ENCODE data around the gene TIRAP. TPM values are rescaled to one million over a fixed set of nuclear protein-coding genes. Genes with fewer than 3 reads are reported as not detected.

The TIRAP gene
- total and polyA plus RNA-seq, 9 of the 15 experiments (the other 6 are each of a cell fraction or from before 2014, with no cell fraction given): 0.60 to 8.7 (median 3.7) TPM

DNA sequence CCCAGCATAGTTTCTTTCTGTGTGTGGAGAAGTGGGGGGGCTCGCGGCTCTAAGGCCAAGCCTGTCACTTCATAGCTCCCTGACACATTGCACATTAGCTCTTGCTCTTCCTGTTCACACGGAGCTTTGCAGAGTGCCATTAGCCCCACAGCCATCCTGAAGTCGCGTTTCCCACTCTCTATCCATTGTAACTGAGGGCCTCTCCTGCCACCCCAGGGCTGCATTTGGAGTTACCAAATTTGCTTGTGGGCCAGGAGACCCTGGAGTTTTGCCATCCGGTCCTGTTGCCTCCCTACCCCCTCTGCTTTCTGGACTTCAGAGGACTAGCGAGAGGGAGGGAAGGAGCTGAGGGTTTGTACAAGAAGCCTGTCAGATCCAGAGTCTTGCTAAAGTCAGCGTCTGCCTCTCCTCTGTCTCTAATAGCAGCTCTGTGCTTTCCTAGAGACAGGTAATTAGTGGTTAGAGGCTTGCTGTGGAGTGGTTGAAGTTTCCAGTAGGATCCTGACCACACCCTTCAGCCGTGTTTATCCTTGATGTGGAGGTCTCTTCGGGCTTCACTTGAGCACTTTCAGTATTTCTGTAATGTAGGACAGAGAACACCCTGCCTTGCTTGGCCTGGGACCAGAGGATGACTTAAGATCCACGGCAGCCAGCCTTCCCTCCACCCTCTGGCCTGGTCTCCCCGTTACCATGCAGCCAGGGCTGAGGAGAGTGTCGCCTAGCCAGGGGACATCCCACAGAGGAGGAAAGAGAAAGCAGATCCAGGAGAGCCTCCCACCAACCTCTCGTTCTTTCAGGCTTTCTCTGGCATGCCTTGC, 35.1 kb downstream of the TIRAP start:
- Histone ChIP-seq H3K36me3 (ENCODE audit: control insufficient read depth, insufficient read depth, low read length) (no peaks in the 10 kb centered on the region), H3K4me3 (no peak overlapping the region), H3K27me3 (ENCODE audit: control insufficient read depth in 2 of 2, insufficient read depth in 2 of 2, low read length in 2 of 2) (no peaks in the 10 kb centered on the region), H3K9ac (ENCODE audit: insufficient read depth in 1 of 2, low read depth in 2 of 2, low read length in 2 of 2) (0 out of 4 replicates have a peak overlapping the region, but pooled peaks of 1 of the 2 experiments have one; percentile 3), H3K27ac (ENCODE audit: extremely low read depth, low read depth, low read length) (no peak overlapping the region), H3K4me1 (replicated peaks in 1 of 2; ENCODE audit: control insufficient read depth in 2 of 2, insufficient read depth in 2 of 2, low read length in 2 of 2) (no peaks in the 10 kb centered on the region; a peak in 2 of 5 replicates), H3K79me2 (ENCODE audit: control insufficient read depth, insufficient read depth, low read length) (no peaks in the 10 kb centered on the region), H4K20me1 (replicated peaks; ENCODE audit: control insufficient read depth, insufficient read depth, low read length) (peaks cover 3% of the 10 kb centered on the region; the same call in 1 of the 2 replicates), H3K9me1 (ENCODE audit: control insufficient read depth, insufficient read depth, low read length) (no peaks in the 10 kb centered on the region), H2AFZ (ENCODE audit: low read depth, low read length) (no peak overlapping the region), H3K9me3 (replicated peaks; ENCODE audit: control insufficient read depth, insufficient read depth, low read depth, low read length) (no peaks in the 10 kb centered on the region), H3K4me2 (ENCODE audit: insufficient read depth, low read length) (no peak overlapping the region)
- no peak for DNase-seq (ENCODE audit: extremely low read depth in 1 of 4, low spot score in 3 of 4)
- ChIA-PET CTCF (ENCODE audit: low intra/inter-chr PET ratio) (no interaction called here), POLR2A (interaction anchor here (1.5 kb wide), 2 partner anchors 10 to 102 kb away, joined by 3 to 5 read pairs; no protein-coding TSS in a partner anchor)
- FAIRE-seq: no peak
- no TSS peak for BruUV-seq (replicated peaks)
- ATAC-seq: peak; percentile 30; the same call in 2 of the 3 replicates
- in situ Hi-C loops (cut with MboI): loop anchor here (25.0 kb wide), 2 partner anchors 94 to 669 kb away; no protein-coding TSS in a partner anchor
- intact Hi-C loops (cut with micrococcal nuclease): no loop called here
- TF ChIP-seq, protein P1, sequence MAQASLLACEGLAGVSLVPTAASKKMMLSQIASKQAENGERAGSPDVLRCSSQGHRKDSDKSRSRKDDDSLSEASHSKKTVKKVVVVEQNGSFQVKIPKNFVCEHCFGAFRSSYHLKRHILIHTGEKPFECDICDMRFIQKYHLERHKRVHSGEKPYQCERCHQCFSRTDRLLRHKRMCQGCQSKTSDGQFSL (CRISPR knock-in tag; IDR thresholded peaks at IDR 0.05): 0 out of 2 replicates have a peak, but pooled peaks have one; percentile 20
- TF ChIP-seq, protein P1 (tag; IDR thresholded peaks at IDR 0.05): no peak
- TF ChIP-seq ZNF24 (IDR thresholded peaks at IDR 0.05): no peak
- TF ChIP-seq, protein P2, sequence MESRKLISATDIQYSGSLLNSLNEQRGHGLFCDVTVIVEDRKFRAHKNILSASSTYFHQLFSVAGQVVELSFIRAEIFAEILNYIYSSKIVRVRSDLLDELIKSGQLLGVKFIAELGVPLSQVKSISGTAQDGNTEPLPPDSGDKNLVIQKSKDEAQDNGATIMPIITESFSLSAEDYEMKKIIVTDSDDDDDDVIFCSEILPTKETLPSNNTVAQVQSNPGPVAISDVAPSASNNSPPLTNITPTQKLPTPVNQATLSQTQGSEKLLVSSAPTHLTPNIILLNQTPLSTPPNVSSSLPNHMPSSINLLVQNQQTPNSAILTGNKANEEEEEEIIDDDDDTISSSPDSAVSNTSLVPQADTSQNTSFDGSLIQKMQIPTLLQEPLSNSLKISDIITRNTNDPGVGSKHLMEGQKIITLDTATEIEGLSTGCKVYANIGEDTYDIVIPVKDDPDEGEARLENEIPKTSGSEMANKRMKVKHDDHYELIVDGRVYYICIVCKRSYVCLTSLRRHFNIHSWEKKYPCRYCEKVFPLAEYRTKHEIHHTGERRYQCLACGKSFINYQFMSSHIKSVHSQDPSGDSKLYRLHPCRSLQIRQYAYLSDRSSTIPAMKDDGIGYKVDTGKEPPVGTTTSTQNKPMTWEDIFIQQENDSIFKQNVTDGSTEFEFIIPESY (CRISPR knock-in tag; IDR thresholded peaks at IDR 0.05): peak; percentile 36; the same call in 1 of the 2 replicates
- WGBS (ENCODE audit: insufficient coverage, low coverage, missing lambda C conversion rate): 63% methylated on average over 14 of the region's 14 CpGs

Measured in K562 (cell line).